Endodermal cell (in vitro differentiated cells): ENCODE measurements around the gene RANGAP1. TPM values are rescaled to one million over a fixed set of nuclear protein-coding genes. Genes with fewer than 3 reads are reported as not detected.
A peak's percentile ranks its signal among the peaks of the same experiment; 100 is the strongest.

Source experiments
- DNase-seq: peaks from one replicate; pipeline ENCODE4 v3.0.0-alpha.2; 2017
- H3K27ac ChIP-seq: 2 replicates; pipeline ENCODE4 v1.5.1; 2013; ENCODE audit warnings: mild to moderate bottlenecking, low read depth, low read length, moderate library complexity
- H3K27me3 ChIP-seq: 2 replicates; pipeline ENCODE4 v1.6.1; 2013; ENCODE audit warnings: mild to moderate bottlenecking, low read length, moderate library complexity; ENCODE audit not compliant: insufficient read depth, control insufficient read depth, poor library complexity, severe bottlenecking
- H3K36me3 ChIP-seq: 2 replicates; pipeline ENCODE4 v1.7.0; 2013; ENCODE audit warnings: mild to moderate bottlenecking, low read length, moderate library complexity; ENCODE audit not compliant: control insufficient read depth, insufficient read depth
- H3K4me1 ChIP-seq: one replicate; pipeline ENCODE4 v1.7.0; 2013; ENCODE audit warnings: low read length; ENCODE audit not compliant: control insufficient read depth, insufficient read depth
- H3K4me3 ChIP-seq: 2 replicates; pipeline ENCODE4 v1.5.1; 2013; ENCODE audit warnings: mild to moderate bottlenecking, low read length, moderate library complexity
- H3K9ac ChIP-seq: 2 replicates; pipeline ENCODE4 v1.6.1; 2013; ENCODE audit warnings: mild to moderate bottlenecking, low read length, moderate library complexity; ENCODE audit not compliant: poor library complexity, severe bottlenecking; ENCODE audit errors: extremely low read depth
- H3K9me3 ChIP-seq: 2 replicates; pipeline ENCODE4 v1.6.1; 2013; ENCODE audit warnings: mild to moderate bottlenecking, low read length, moderate library complexity; ENCODE audit not compliant: control insufficient read depth
- H3K27ac Mint-ChIP-seq: 2 replicates; pipeline ENCODE4 v1.8.0; 2020; ENCODE audit warnings: mixed read lengths
- H3K27me3 Mint-ChIP-seq: 2 replicates; pipeline ENCODE4 v1.8.0; 2021; ENCODE audit warnings: mild to moderate bottlenecking, mixed read lengths; ENCODE audit not compliant: insufficient read depth
- H3K36me3 Mint-ChIP-seq: 2 replicates; pipeline ENCODE4 v1.8.0; 2020; ENCODE audit warnings: low read depth, mixed read lengths
- H3K4me1 Mint-ChIP-seq: 2 replicates; pipeline ENCODE4 v1.8.0; 2020; ENCODE audit warnings: mixed read lengths
- H3K4me3 Mint-ChIP-seq: 2 replicates; pipeline ENCODE4 v1.8.0; 2020; ENCODE audit warnings: mild to moderate bottlenecking, moderate library complexity, mixed read lengths
- H3K9me3 Mint-ChIP-seq: 2 replicates; pipeline ENCODE4 v1.8.0; 2020; ENCODE audit warnings: mild to moderate bottlenecking, mixed read lengths
- WGBS, 2 experiments: methylation state at CpG; one replicate each; pipeline versions ENCODE4 v1.1.5 to v1.1.7; 2013; ENCODE audit warnings: missing lambda C conversion rate in 2 of 2, mixed read lengths in 1 of 2; ENCODE audit not compliant: insufficient coverage in 1 of 2, insufficient read length in 1 of 2; 5-methylcytosine and 5-hydroxymethylcytosine counted together
- total RNA-seq, 2 donors: library from RNA; stranded (reverse); fragmentation: NEBNext Ultra II Directional in 1 of 2; extraction: Animal tissue kit (Norgen Biotek cat#: 25700) in 1 of 2; gene quantifications; 2 replicates in 1 of 2; 3 replicates in 1 of 2; pipeline ENCODE4 v1.2.1, GENCODE V29; 2021
- TF ChIP-seq, protein P1 (sequence below): fragments of 200-600 bp; sonication (generic); conservative IDR thresholded peaks from 2 replicates; pipeline ENCODE4 v1.5.0; 2021; ENCODE audit warnings: antibody characterized with exemption, mild to moderate bottlenecking

Gene RANGAP1
- total RNA-seq, 2 donors from 2014 or later, result 95.2 to 122 TPM

DNA sequence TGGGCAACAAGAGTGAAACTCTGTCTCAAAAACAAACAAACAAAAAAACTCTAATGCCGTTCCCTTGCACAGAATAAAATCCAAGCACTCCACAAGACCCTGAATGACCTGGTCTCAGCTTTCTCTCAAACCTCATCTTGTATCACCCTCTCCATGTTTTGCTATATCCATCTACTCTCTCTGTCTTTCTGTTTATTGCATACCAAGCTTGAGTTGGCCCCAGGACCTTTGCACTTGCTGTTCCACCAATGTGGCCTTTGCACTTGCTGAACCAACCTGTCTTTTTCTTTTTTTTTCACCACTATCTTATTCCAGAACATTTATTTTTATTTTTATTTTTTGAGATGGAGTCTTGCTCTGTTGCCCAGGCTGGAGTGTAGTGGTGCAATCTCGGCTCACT lies 82.9 kb downstream of the RANGAP1 start:
- Histone ChIP-seq H3K4me1 (no peaks in the 10 kb centered on the region), H3K27me3 (peaks cover 27% of the 10 kb centered on the region)
- H3K27ac Mint-ChIP-seq, result no peak overlapping the region

GRCh38 chr22:41201141-41201540 lies 84.8 kb downstream of the RANGAP1 start:
- no peaks in the 10 kb centered on the region for H3K9me3 Mint-ChIP-seq
- no peak overlapping the region for H3K4me3 Mint-ChIP-seq
- H3K27ac Mint-ChIP-seq, result no peak overlapping the region
- no peak for DNase-seq
- Histone ChIP-seq H3K9me3 (no peaks in the 10 kb centered on the region), H3K36me3 (no peaks in the 10 kb centered on the region), H3K9ac (no peak overlapping the region), H3K4me1 (no peaks in the 10 kb centered on the region), H3K4me3 (no peak overlapping the region), H3K27me3 (peaks cover 42% of the 10 kb centered on the region), H3K27ac (no peak overlapping the region)
- peaks cover 8% of the 10 kb centered on the region for H3K4me1 Mint-ChIP-seq
- 93 to 99% methylated on average over 7 to 10 of the region's 10 CpGs for WGBS, 2 experiments
- peaks cover 56% of the 10 kb centered on the region for H3K27me3 Mint-ChIP-seq
- H3K36me3 Mint-ChIP-seq, result no peaks in the 10 kb centered on the region
- TF ChIP-seq, protein P1, sequence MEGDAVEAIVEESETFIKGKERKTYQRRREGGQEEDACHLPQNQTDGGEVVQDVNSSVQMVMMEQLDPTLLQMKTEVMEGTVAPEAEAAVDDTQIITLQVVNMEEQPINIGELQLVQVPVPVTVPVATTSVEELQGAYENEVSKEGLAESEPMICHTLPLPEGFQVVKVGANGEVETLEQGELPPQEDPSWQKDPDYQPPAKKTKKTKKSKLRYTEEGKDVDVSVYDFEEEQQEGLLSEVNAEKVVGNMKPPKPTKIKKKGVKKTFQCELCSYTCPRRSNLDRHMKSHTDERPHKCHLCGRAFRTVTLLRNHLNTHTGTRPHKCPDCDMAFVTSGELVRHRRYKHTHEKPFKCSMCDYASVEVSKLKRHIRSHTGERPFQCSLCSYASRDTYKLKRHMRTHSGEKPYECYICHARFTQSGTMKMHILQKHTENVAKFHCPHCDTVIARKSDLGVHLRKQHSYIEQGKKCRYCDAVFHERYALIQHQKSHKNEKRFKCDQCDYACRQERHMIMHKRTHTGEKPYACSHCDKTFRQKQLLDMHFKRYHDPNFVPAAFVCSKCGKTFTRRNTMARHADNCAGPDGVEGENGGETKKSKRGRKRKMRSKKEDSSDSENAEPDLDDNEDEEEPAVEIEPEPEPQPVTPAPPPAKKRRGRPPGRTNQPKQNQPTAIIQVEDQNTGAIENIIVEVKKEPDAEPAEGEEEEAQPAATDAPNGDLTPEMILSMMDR, result no peak

More for the DNA sequence above, 82.9 kb downstream of the RANGAP1 start:
- TF ChIP-seq, protein P1, result no peak
- Mint-ChIP-seq H3K4me3 (no peak overlapping the region), H3K27me3 (peaks cover 42% of the 10 kb centered on the region), H3K36me3 (peaks cover 3% of the 10 kb centered on the region), H3K4me1 (peaks cover 6% of the 10 kb centered on the region), H3K9me3 (no peaks in the 10 kb centered on the region)
- Histone ChIP-seq H3K36me3 (no peaks in the 10 kb centered on the region), H3K9me3 (no peaks in the 10 kb centered on the region), H3K27ac (no peak overlapping the region), H3K9ac (no peak overlapping the region), H3K4me3 (no peak overlapping the region)
- WGBS, 2 experiments, result 89 to 91% methylated on average over 1 to 2 of the region's 2 CpGs
- no peak for DNase-seq

- DNase-seq, result peak; percentile 66
- Mint-ChIP-seq H3K36me3 (no peaks in the 10 kb centered on the region), H3K27me3 (peaks cover 68% of the 10 kb centered on the region), H3K4me3 (peak overlapping the region; percentile 67), H3K4me1 (peaks cover 8% of the 10 kb centered on the region), H3K9me3 (no peaks in the 10 kb centered on the region), H3K27ac (no peak overlapping the region)
- 9 to 19% methylated on average over 3 to 9 of the region's 9 CpGs for WGBS, 2 experiments
- H3K4me1 ChIP-seq, result no peaks in the 10 kb centered on the region
- no peak overlapping the region for H3K27ac ChIP-seq
- TF ChIP-seq, protein P1, result peak; percentile 30
- H3K4me3 ChIP-seq, result peak overlapping the region; percentile 86
- H3K36me3 ChIP-seq, result no peaks in the 10 kb centered on the region
- H3K9ac ChIP-seq, result no peak overlapping the region
- H3K9me3 ChIP-seq, result no peaks in the 10 kb centered on the region
- peaks cover 56% of the 10 kb centered on the region for H3K27me3 ChIP-seq
Observed at GRCh38 chr22:41198027-41198580, 87.9 kb downstream of the RANGAP1 start.
